HG03342 (cell line): ENCODE results near the gene CHST13.
"Not testable (repeated sequence)": the region's sequence is repeated elsewhere in the genome, so short reads cannot be mapped to it uniquely, and the experiment has no call there.

Experiments used
- ATAC-seq: cut with Tn5 transposase; IDR thresholded peaks from one replicate; pipeline ENCODE4 v1.9.1; 2021; ENCODE audit warnings: mild to moderate bottlenecking, moderate library complexity; ENCODE audit not compliant: unreplicated experiment

Gene CHST13

GRCh38 chr3:126581569-126581968 is 57.6 kb downstream of the CHST13 start:
- no peak for ATAC-seq

GRCh38 chr3:126582311-126582710 is 58.4 kb downstream of the CHST13 start:
- ATAC-seq: no peak

- ATAC-seq: not testable (repeated sequence)
Observed at GRCh38 chr3:126591515-126591914, 67.6 kb downstream of the CHST13 start.
